ENCODE results near the gene ENPP3.
"Not testable (repeated sequence)": the region's sequence is repeated elsewhere in the genome, so short reads cannot be mapped to it uniquely, and the experiment has no call there.

Gene ENPP3

DNA sequence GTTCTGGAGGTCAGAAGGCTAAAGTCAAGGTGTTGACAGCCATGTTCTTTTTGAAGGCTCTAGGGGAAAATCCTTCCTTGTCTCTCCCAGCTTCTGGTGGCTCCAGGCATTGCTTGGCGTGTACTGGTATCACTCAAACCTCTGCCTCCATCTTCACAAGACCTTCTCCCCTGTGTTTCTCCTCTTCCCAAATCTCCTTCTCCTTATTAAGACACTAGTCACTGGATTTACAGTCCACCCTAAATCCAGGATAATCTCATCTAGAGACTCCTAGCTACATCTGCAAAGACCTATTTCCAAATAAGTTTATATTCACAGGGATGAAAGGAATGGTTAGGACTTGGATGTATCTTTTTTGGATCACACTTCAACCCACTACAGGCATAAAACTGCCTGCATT is 99.7 kb downstream of the ENPP3 start:
- DNase-seq (ENCODE audit: low read depth) = no peak

DNA sequence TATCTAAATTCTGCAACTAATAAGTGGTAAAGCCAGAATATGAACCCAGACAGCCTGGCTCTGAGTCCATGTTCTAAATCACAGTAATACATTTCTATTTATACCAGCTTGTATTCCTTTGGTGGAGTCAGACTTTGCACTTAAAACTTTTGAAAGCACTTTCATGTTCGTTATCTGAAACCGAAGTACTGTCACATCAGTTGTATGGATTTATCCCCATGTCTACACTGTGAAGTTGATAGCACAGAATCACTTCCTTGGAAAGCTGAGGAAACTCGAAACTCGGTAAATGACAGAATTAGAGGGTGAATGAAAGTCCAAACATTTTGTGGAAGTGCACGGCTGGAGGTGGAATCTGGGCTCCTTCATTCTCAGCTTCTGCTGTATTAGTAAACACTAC is 102.0 kb downstream of the ENPP3 start:
- DNase-seq (ENCODE audit: low read depth) = no peak

DNA sequence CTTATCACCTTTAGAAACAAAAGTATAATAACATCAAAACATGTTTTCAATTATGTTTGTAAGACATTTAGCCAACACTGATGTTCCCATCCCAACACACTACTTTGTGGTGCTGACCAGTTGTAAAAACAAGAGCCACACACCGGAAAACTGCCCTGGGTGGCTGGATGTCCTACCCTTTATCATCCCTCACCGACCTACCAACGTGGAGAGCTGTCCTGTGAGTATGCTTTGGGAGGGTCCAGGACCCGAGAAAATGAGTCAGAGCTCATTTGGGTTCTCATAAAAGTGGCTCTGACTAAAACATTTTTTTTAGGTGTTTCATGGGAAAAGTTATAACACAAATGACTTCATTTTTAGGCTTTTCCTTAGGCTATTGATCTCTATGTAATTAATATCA is 103.1 kb downstream of the ENPP3 start:
- no peak for DNase-seq (ENCODE audit: low read depth)

DNA sequence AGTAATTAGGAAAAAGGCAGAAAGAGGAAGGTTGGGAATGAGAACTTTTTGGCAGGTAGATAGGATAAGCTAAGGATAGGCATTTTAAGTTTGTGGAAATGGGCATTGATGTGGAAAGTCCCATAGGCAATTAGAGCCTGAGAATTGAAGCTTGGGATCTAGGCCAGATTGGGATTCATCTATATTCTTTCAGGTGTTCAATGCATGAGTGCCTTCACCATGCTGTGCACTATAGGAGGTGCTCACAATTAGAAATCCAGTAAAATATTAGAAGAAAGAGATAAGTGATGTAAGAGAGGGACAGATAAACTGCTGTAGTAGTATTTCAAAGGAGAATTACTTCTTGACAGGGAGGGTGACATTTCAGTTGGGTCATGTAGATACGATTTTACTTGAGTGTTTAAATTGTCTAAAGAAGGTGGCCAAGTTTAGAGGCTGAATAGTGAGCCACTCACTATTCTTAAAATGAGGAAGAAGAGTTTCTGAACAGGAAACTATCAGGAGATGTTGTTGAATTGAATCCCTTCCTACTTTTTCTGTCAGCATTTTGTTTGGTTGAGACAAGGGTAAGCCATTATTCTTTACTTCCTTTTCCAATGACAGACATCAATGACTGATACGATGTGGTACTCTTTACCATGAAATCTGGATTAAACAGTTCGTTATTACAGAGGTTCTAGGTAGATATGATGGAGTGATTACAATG is 104.7 kb downstream of the ENPP3 start:
- DNase-seq (ENCODE audit: low read depth) = no peak

DNA sequence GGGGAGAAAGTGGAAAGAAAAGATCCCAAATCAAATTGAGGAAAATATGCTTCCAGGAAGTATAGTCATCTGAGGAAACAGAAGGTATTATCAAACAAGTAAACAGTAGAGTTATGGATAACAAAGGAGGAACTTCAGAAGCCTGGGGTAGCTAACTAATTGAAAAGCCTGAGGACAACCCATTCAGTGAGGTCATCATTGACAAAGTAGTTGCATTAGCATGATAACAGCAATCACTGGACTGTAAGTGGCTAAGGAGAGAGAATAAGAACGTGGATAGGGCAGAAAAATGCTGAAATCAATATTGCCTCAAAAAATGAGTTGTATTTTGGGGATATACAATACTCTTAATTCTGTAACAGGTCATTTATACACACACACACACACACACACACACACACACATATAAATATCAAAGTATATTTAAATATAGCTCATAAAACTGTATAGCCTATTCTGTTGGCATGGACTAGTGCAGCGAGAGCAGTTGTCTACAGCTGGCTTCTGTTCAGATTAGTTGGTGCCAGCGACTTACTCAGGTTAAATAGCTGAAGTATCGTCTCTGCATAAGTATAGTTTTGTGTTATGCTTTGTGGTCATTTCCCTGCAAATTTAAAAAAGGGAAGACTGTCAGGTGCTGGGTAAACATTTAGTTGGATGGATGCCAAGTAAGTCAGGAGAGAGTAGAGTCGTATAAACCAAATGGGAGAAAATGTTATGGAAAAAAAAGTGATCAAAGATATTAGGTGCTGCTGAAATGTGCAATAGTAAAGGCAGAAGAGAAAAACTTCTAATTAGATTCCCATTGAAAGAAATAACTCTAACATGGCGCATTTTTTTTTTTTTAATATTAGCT is 107.6 kb downstream of the ENPP3 start:
- DNase-seq (ENCODE audit: low read depth) = no peak

DNA sequence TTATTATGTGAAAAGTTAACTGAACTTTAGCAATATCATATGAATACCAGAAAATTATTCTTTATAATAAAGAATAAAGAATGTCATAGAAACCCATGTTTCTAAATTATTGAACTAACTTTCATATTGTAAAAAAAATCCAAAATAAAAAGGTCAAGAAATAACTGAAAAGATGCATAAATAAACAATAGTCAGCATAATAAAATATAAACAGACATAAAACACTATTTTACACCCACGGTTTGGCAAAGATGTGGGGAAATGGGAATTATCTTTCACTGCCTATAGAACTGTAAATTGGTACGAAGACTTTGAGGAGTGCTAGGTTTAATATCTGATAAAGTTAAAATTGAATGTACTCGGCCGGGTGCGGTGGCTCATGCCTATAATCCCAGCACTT is 108.4 kb downstream of the ENPP3 start:
- no peak for DNase-seq (ENCODE audit: low read depth)

DNA sequence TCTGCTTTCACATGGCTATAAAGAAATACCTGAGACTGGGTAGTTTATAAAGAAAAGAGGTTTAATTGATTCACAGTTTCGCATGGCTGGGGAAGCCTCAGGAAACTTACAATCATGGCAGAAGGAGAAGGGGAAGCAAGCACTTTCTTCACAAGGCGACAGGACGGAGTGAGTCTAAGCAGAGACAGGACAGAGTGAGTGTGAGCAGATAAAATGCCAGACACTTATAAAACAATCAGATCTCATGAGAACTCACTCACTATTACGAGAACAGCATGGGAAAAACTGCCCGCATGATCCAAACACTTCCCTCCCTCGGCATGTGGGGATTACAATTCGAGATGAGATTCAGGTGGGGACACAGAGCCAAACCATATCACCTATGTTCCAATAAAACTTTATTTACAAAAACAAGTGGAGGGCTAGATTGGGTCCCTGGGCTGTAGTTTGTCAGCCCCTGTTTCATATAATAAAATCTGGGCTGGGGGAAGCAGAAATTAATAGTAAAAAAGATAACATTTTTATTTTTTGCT is 110.8 kb downstream of the ENPP3 start:
- DNase-seq (ENCODE audit: low read depth) = no peak

DNA sequence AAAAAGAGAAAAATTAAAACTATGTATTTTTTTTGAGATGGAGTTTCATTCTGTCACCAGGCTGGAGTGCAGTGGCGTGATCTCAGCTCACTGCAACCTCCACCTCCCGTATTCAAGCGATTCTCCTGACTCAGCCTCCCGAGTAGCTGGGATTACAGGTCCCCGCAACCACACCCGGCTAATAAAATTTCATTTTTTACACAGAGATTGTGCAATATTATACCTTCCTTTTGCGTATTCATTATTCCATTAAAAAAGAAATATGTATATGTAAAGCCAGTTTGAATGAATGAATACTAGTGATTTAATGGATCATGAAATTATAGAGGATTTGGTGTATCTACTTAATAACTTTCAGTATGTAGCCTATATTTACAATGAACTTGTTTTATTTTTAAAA is 111.9 kb downstream of the ENPP3 start:
- DNase-seq (ENCODE audit: low read depth) = no peak

DNA sequence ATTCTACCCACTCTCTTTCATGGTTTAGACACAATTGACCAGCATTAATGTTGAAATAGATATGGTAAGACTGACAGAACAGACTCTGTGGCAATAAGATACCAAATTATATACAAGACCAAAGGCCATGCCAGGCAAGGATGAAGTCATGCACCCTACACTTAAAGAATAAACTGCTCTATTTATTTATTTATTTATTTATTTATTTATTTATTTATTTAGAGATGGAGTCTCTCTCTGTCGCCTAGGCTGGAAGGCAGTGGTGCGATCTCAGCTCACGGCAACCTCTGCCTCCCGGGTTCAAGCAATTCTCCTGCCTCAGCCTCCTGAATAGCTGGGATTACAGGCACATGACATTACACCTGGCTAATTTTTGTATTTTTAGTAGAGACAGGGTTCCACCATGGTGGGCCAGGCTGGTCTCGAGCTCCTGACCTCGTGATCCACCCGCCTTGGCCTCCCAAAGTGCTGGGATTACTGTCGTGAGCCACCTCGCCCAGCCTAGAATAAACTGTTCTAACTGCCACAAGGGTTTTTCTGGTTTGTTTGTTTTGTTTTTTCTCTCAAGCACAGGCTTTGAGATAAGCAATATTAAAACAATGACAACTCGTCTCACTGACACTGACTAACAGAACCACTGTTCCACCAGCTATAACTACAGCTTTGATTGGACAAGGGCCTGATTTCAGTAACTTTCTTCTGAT is 114.1 kb downstream of the ENPP3 start:
- not testable (repeated sequence) for DNase-seq (ENCODE audit: low read depth)

DNA sequence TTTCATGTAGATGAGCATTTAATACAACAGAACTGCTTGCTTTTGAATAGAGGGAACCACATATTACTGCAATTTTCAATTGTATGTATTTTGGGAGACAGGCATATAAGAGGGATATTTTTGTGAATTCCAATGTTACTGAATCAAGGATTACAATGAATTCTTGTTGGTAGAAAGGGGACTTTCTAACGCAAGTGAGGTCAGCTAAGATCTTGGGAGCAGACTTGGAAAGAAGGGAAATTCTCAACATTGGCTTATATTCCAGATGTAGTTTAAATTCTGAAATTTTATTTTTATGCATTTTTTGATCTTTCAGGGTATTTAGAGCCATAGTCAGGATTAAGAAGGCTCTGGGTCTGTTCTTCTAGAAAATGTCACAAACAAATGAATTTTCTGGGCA is 117.0 kb downstream of the ENPP3 start:
- no peak for DNase-seq (ENCODE audit: low read depth)

DNA sequence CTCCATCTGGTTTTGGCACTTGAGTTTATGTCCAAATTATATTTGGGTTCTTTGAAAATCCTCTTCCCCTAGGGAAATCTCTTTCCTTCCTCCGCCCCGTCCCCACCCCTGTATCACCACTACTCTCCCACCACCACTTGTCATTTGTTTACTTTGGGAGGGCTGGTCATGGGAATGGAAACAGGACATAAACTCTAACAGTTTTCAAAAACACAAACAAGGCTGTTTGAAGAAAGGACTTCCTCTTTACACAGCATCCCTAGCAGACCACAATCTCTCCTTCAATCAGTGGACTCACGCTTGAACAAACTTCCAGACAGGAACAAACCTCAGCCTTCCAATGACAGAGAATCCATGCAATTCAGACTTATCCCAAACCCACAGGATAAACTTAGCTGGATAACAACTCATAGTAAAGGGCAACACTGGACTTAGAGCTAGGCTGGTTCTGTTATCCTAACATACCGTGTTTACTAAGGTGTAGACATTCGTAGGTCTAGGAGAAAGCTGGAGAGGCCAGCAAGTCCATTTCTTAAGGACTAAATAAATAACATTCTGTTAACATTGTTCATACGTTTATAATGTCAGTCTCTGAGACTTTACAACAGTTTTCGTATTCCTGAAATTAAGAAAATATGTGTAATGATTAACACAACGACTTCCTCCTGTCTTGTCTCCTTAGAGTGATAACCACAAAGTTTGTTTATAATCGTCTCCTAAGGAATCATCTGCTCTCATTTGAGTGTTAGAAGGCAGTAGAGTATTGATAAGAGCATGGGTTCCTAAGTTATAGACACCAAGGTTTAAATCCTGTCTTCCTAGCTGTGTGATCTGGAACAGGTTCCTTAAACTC is 117.8 kb downstream of the ENPP3 start:
- no peak for DNase-seq (ENCODE audit: low read depth)

DNA sequence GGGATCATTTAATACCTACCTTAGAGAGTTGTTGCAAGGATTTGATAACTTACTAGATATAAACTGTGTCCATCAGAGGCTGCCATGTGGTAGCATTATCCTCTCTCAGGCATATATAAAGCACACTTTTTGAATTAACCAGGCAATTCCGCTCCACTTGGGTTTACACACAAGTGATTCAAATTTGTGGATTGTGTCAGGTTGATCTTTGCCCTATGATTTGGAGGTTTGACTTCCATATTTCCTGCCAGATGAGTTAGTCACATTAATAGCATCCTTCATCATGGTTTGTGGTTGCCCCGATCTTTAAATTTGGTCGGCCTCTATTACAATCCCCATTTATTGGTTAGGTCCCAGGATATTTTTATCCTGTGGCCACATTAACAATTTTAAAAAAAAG is 118.5 kb downstream of the ENPP3 start:
- DNase-seq (ENCODE audit: low read depth) = no peak

DNA sequence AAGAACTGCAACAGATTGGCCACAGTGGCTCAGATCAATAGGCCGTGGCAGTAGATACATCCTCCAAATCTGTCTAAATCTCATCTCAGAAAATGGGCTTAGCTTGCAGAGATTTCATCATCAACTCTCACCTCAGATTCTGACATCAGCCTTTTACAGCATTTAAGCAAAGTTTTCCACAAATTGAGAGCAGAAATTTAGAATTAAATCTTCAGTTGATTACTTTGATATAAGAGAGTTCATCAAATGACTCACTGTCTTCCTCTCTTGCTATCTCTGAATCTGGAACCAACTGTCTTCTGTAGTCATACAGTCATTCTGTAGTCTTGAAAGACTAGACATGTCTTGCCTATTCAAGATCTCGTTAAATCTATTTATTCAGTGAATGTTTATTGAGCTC is 118.9 kb downstream of the ENPP3 start:
- DNase-seq (ENCODE audit: low read depth) = no peak

DNA sequence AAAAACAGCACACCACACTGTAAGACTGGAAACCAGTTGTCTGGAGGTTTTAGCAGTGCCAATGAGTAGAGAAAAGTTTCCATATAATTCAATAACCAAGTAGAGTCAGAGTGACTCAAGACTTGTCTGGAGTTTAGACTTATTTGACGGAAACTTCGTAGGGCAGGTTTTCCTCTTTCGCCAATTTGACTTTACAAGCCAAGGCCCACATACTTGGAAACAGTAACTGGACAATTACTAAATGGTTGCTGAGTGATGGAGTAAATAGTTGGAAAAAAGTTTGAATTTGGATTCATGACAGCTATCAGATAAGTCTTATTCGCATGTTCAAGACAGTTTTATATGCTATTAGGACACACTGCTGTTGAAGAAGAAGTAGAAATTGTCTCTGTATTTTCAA is 121.8 kb downstream of the ENPP3 start:
- no peak for DNase-seq (ENCODE audit: low read depth)

DNA sequence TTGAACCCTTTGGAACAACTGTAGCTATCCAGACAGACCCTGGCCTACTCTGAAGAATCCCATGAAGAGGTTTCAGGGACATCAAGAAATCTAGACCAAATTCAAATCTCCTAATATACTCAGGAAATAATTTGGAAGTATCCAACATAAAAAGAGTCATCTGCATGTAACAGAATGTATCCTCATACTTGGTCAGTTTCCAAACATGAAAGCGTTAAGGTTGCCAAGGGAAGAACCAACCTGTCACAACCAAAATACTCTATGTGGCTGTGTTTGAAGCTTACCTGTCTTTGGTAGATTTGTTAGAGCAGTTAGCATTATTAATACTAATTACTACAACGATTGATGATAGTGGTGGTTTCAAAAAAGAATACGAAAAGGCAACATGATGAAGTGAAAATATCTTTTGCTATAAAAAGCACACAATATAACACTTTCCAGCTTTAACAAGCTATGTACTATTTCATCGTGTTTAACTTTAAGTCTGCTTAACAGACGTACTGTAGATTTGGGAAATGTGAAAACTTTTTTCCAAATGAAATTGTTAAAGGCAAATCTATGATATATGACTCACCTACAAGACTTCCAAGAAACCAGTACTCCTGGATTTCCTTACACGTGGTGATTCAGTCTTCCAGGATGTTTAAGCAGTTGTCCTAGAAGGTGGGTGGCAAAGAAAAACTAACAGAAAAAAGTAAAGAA is 124.1 kb downstream of the ENPP3 start:
- DNase-seq (ENCODE audit: low read depth) = no peak

DNA sequence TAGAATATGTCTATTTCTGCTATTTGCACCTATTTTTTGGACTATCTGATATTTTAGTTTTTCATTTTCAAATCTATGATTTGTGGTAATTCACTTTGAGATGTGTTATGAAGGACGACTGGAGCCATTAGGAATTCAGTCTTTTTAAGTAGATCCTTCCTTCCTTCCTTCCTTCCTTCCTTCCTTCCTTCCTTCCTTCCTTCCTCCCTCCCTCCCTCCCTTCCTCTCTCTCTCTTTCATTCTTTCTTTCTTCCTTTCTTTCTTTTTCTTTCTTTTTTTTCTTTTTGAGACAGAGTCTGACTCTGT is 124.6 kb downstream of the ENPP3 start:
- no peak for DNase-seq (ENCODE audit: low read depth)

DNA sequence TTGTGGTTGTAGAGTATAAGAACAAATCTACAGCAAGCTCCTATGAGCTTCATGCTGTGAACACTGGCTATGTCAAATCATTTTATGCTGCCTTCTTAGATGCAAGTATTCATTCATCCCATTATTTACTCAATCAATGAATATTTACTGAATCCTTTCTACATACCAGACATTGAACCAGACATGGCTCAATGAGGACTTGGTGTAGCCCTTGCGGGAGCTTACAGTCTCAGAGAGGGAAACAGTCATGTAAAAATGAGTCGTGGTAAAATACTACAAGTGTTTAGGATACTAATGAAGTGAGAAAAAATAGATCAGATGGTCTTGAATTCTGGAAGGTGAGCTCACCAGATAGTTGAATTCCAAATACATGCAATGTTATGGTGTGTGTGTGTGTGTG is 125.9 kb downstream of the ENPP3 start:
- no peak for DNase-seq (ENCODE audit: low read depth)

DNA sequence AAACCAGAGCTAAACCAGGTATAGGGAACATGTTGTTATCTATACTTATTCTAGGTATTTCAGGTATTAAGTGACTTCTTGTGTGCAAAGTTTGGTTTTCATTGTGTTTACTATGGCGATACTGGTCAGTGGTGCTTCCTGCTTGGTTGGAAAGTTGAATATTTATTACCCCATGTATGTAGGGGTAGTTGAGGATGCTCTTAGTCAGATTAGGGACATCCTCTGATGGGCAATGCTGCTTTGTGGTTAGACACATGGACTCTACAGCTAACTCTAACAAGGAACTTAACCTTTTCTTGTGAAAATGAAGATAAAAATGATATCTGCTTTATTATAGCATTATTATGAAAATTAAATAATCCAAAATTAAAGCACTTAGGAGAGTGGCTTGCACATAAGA is 126.6 kb downstream of the ENPP3 start:
- no peak for DNase-seq (ENCODE audit: low read depth)

DNA sequence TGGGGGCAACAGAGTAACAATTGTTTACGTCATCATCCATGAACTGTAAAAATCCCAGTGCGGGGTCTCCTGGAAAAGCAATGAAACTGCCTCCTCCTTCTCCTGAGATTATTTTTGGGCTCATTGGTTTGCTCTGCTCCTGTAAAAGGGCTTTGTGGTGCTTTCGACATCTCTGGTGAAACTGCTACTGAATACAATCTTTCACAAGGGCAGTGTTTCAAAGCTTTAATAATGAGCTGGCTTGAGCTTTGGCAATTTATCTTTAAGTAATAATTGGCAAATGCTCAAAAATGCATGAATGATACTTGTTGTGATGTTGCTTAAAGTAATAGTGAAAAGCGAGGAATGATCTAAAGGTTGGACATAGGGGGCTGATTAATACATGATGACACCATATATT is 127.2 kb downstream of the ENPP3 start:
- no peak for DNase-seq (ENCODE audit: low read depth)

DNA sequence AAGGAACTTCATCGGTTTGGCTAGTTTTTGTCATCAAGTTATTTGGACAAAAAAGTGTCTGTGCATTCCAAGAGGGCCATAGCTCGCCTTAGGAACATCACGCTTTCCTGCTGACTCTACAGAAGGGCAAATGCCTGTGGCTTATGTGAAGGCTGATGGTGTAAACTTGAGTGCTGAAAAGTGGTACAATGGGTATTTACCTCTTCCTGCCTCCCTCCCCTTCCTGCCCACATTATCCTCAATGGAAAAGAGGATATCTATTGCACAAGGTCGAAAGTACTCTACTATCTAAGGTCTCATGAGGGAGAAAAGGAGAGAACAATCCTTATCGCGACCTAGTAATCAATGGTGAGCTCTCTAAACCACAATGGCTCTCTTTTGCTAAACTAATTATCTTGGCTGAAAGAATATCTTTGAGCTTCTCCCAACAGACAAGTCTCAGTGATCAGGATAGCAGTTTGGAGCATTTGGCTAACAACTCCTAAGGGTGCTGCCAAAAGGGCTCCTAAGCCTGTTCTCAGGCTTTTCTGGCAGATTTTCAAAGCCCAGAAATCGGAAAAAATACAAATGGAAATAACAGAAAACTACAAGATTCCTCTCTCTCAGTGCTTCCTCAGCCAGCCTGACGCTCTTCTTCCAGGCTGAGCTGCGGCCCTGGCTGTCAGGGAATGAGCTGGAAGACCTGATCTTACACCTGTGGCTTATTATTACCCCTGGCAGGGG is 128.1 kb downstream of the ENPP3 start:
- DNase-seq (ENCODE audit: low read depth) = no peak

DNA sequence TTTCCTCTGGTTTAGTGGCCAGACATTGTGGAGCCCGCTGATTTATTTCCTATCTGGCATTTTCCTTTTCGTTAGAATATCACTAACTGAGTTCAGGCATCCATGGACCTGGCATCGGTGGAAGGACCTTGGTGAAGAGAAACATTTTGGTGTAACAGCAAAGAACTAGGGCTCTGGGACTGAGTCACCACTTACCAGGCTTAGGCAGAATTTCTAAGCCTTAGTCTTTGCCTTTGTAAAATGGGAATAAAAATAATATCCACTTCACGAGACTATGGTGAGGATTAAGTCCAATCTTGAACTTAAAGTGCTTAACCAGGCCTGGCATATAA is 128.7 kb downstream of the ENPP3 start:
- no peak for DNase-seq (ENCODE audit: low read depth)
